Nucleus accumbens (tissue), 56 donors: ENCODE results near the gene SYPL1.

Experiments used
- DNase-seq, 56 donors: peaks; one replicate each; lab custom pipeline; 2025; lab: John Stamatoyannopoulos, UW

SYPL1 gene

DNA sequence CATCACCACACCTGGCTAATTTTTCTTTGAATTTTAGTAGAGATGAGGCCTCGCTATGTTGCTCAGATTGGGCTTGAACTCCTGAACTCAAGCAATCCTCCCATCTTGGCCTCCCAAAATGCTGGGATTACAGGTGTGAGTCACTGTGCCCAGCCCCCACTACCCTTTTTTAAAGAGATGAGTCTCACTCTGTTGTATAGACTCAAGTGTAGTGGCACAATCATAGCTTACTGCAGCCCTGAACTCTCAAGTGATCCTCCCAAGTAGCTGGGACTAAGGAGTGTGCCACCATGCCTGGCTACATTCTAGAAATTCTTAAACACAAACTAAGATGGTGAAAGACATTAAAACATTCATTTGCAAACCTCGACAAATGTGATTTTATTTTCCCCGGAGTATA, 12.6 kb downstream of the SYPL1 start:
- no peak for DNase-seq

DNA sequence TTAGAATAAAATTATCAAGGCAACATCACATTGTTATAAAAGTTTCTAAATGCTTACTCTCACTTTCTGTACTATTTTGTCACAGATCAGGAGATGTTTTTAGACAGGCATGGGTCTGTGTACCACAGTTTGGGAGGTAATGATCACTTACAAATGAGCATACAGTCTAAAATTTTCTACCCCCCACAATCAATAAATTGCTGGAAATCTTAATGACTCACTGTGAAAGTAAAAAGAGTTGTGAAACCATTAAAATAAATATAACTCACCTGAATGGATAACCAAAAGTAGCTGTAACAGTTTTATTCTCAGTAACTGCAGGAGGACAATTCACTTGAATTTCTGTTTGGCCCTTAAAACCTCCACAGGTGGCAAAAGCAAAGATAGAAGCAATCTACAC, 13.2 kb downstream of the SYPL1 start:
- no peak for DNase-seq

- no peak for DNase-seq
Observed at GRCh38 chr7:106095634-106096033, 16.5 kb downstream of the SYPL1 start.

DNA sequence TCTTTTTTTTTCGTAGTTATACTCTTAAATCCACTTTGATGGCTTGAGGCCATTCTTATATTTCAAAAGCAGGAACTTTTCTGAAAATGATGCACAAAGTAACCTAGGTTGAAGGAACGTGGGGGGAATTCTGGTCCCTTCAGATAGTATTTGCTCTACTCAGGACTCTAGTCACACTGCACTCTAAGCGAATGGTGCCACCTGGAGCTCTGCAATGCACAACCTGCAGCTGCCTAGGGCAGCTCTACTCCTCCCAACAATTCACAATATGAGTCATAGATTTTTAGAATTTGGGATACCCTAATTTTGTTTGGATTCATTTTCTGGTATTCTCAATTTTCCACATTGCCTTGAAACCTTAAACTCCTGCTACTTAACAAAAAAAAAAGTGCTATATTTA, 17.3 kb downstream of the SYPL1 start:
- no peak for DNase-seq

DNA sequence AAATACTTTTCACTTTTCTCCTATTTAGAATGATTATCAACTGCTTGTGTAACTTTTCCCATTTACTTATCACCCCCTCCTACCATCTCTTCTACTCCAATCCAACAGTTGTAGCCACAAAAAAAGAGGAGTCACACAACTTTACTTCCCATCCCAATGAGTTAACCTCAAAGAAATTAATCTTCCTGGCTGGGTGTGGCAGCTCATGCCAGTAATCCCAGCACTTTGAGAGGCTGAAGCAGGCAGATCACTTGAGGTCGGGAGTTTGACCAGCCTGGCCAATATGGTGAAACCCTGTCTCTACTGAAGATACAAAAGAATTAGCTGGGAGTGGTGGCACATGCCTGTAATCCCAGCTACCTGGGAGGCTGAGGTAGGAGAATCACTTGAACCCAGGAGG, 19.9 kb downstream of the SYPL1 start:
- DNase-seq = no peak

- no peak for DNase-seq
Observed at GRCh38 chr7:106089647-106090046, 22.5 kb downstream of the SYPL1 start.

GRCh38 chr7:106088014-106088413, 24.1 kb downstream of the SYPL1 start:
- no peak for DNase-seq

- DNase-seq = no peak
Observed at GRCh38 chr7:106086062-106086461, 26.1 kb downstream of the SYPL1 start.

GRCh38 chr7:106085015-106085414, 27.1 kb downstream of the SYPL1 start:
- no peak for DNase-seq

DNA sequence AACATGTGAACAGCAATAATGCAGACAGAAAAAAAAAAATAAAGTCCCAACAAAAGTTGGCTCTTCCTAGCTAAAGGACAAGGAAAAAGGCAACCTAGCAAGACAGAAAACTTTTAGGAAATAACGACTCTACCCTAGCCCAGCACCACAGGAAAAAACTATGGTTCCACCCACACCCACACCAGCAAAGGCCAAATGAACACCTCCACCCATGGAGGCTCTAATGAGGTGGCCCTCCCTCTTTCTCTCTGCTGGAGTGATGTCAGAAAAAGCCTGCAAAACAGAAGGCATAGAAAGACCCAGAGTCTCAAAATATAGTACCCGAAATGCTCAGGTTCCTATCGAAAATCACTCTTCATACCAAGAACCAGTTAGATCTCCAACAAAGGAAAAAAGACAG, 28.4 kb downstream of the SYPL1 start:
- DNase-seq = no peak

- DNase-seq = no peak
Observed at GRCh38 chr7:106082087-106082854, 29.8 kb downstream of the SYPL1 start.

DNA sequence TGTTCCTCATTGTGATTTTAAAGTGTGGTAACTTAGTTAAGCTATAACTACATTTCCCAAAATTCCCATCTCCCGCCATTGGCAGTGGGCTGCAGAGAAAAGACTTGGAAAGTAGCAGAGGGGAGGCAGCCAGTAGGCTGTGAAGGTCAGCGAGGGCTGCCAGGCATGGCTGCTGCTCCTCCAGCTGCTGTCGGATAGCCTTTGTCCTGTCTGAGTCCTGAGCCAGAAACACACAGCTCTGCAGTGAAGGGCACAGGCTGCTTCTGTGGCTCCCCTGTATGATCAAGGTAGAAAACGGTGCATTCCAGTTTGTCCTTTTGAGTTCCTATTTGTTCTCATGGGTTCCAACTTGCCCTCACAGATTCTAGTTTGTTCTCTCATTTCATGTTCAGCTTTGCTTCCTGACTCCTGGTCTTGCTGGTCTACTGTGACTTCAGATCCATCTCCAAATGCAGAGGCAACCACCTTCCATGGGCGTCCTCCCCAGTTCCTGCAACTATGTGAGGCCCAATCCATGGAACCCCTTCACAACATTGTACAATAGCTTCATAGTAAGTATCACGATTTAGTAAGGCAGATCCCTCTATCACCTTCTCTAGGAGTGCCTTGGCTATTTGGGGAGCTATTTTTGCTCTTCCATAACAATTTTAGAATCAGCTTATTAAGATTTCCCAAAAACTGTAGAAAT, 31.7 kb downstream of the SYPL1 start:
- DNase-seq = no peak

DNA sequence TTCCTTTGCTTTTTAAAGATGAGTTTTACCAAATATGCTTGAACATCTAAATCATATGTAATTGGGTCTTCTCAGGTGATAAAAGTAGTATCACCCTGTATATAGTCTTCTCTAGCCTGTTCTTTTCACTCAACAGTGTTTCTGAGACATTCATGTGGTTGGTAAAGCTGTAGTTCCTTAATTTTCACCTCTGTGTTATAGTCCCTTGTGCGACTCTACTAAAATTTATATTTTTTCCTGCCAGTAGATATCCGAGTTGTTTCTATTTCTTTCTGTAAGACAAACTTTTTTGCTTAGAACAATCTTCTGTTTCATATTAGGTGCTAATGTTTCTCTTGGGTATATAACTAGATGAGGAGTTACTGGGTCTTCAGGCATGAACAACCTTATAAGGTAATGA, 35.6 kb downstream of the SYPL1 start:
- no peak for DNase-seq

DNA sequence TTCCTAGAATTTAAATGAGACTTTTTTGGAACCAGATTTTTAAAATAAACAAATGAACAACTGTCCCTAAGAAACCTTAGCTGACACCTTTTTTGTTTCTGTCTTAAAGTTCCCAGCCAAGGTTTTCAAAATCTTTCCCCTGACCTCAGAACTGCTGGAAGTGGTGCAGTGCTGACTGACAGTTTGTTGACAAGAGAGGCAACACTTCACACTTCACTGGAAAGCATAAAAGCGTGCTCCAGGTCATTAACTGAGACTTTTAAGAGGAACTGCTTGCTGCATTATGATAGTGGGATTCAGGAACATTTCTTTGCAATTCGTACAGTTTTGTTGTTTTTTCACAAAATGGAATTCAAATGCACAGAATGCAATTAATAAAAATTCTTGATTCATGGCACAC, 36.2 kb downstream of the SYPL1 start:
- DNase-seq = peak in 1 of 56 donors; percentile 15

- no peak for DNase-seq
Observed at GRCh38 chr7:106074257-106074656, 37.9 kb downstream of the SYPL1 start.

- DNase-seq = no peak
Observed at GRCh38 chr7:106073701-106074100, 38.4 kb downstream of the SYPL1 start.

DNA sequence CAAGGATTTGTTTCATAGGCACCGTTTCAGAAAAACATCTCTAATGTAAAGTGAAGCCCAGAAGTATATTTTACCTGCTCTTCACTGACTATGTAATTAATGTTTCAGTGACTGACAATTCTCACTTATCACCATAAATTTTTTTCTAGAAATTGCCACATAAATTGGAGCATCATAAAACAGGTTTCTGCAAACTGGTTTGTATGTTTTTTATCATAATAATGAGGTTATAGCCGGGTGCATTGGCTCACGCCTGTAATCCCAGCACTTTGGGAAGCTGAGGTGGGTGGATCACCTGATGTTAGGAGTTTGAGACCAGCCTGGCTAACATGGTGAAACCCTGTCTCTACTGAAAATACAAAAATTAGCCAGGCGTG, 39.4 kb downstream of the SYPL1 start:
- DNase-seq = no peak

DNA sequence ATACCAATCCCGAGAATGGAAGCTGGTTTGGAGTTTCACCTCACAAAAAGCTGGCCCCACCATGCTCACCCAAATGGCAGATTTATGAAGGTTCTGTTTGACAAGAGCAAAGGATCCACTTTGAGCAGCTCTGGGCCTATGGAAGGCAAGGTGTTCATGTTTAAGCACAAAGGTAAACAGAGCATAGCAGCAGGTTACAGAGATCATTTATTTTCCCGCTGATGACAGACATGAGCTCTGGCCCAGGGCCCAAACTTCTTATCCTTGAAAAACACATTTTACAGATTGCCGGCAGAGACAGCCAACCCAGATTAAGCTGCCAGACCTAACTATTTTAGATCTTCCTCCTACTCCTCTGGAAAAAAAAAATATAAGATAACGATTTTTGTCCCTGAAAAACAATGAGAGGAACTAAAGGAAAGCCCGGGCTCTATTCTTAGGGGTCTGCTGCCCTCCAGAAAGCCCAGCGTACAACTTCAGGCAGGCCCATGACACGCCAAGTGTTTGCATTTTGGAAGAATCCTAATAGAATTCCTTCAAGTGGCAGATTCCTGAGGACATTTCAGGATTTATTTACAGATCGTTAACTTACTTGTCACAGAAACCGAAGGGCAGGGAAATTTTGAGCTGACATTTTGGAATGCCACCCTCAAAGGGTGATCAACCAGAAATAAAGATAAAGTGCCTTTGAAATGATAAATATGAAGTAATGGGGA, 40.0 kb downstream of the SYPL1 start:
- no peak for DNase-seq

GRCh38 chr7:106071356-106071998, 40.6 kb downstream of the SYPL1 start:
- no peak for DNase-seq

DNA sequence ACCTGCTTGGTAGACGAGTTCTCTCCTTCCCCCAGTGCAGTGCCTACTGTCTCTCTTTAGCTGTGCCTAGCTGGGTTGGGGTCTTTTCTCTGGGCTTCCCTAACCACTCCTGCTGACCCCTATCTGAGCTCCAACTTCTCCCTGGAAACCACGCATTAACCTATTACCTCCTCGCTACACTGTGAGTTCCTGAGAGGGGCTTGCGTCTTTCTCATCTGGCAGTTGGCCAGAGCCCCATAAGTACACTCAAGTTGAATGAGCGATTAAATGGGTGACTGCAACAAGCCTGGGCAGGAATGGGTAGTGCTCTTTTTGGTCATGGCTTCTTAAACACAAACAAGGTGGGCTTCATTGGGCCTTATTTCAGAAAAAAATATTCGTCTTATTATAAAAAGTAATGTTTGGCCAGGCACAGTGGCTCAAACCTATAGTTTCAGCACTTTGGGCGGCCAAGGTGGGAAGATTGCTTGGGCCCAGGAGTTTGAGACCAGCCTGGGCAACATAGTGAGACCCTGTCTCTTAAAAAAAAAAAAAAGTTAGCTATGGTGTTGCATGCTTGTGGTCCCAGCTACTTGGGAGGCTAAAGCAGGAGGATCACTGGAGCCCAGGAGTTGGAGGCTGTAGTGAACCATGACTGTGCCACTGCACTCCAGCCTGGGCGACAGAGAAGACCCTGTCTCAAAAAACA, 41.4 kb downstream of the SYPL1 start:
- DNase-seq = no peak

- DNase-seq = no peak
Observed at GRCh38 chr7:106070201-106070551, 41.9 kb downstream of the SYPL1 start.
